K562 (cell line): ENCODE measurements around the gene CHMP2A. TPM values are rescaled to one million over a fixed set of nuclear protein-coding genes. Genes with fewer than 3 reads are reported as not detected.

ENCODE experiments used
- ATF4 ChIP-seq: fragments of 450-650 bp; formaldehyde crosslinking; IDR thresholded peaks from 2 replicates; pipeline ENCODE4 v1.4.0; 2022; ENCODE audit warnings: mild to moderate bottlenecking, moderate library complexity
- MGA ChIP-seq: fragments of 450-650 bp; IDR thresholded peaks from 2 replicates; pipeline ENCODE4 v1.6.1; 2016; ENCODE audit warnings: mild to moderate bottlenecking, moderate library complexity
- RBBP5 ChIP-seq: fragments of 200-600 bp; sonication (generic); IDR thresholded peaks from 2 replicates; pipeline ENCODE4 v1.6.1; 2012; ENCODE audit warnings: borderline replicate concordance, mild to moderate bottlenecking, low read length, control low read depth, inconsistent platforms; ENCODE audit not compliant: insufficient read depth, poor library complexity, severe bottlenecking
- TBP ChIP-seq: optimal IDR thresholded peaks from 2 replicates; pipeline ENCODE3; 2011; ENCODE audit warnings: low read depth, low read length, improper control_type of control experiment
- polyA plus RNA-seq, 8 experiments: library from polyadenylated mRNA; depleted of rRNA in 4 of 8; stranded (reverse) in 5 of 8; unstranded in 3 of 8; fragments of >200 nt; fragmentation: Nextera tagmentation in 2 of 8; fragmentation: Illumina TruSeq in 1 of 8; extraction: Ambion mirVana in 2 of 8; extraction: Trizol in 1 of 8; gene quantifications; 2 replicates each; pipeline versions ENCODE4 v1.2.1 to v1.2.3, GENCODE V29; 2011 to 2014; ENCODE audit warnings: inconsistent platforms in 1 of 8, missing spikeins in 1 of 8
- total RNA-seq, 7 experiments: library from RNA; depleted of rRNA in 6 of 7; stranded (reverse); fragments of >200 nt in 6 of 7; fragmentation: Illumina TruSeq in 2 of 7; extraction: Trizol in 2 of 7; gene quantifications; 2 replicates each; pipeline versions ENCODE4 v1.2.1 to v1.2.3, GENCODE V29; 2011 to 2021; ENCODE audit warnings: low replicate concordance in 1 of 7
- TF ChIP-seq, protein P1 (sequence below), 2 experiments: fragments of 200-800 bp in 1 of 2; sonication (Bioruptor generic) in 1 of 2; sonication (generic) in 1 of 2; formaldehyde crosslinking in 1 of 2; IDR thresholded peaks in 1 of 2; conservative IDR thresholded peaks in 1 of 2; 2 replicates each; pipeline versions ENCODE4 v1.5.0 to v1.6.1; 2016 to 2020; ENCODE audit warnings: missing compliant biosample characterization in 1 of 2, missing genetic modification characterization in 1 of 2, missing genetic modification reagents in 1 of 2

CHMP2A gene
- total and polyA plus RNA-seq, 9 of the 15 experiments (the other 6 are each of a cell fraction or from before 2014, with no cell fraction given): 57.6 to 159 (median 87.2) TPM

- TF ChIP-seq MGA (peak; percentile 92), RBBP5 (peak; percentile 66), TBP (peak; percentile 49), ATF4 (CRISPR knock-in tag) (peak; percentile 37; the same call in 1 of the 2 replicates)
- TF ChIP-seq, protein P1, sequence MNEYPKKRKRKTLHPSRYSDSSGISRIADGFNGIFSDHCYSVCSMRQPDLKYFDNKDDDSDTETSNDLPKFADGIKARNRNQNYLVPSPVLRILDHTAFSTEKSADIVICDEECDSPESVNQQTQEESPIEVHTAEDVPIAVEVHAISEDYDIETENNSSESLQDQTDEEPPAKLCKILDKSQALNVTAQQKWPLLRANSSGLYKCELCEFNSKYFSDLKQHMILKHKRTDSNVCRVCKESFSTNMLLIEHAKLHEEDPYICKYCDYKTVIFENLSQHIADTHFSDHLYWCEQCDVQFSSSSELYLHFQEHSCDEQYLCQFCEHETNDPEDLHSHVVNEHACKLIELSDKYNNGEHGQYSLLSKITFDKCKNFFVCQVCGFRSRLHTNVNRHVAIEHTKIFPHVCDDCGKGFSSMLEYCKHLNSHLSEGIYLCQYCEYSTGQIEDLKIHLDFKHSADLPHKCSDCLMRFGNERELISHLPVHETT (CRISPR knock-in tag; conservative IDR thresholded peaks at IDR 0.05 in 1 of 2, IDR thresholded peaks at IDR 0.05 in 1 of 2): no peak; a peak in 1 of 4 replicates
Measured at GRCh38 chr19:58575183-58576041, 20.5 kb upstream of the CHMP2A start (continued).
